ENCODE measurements around the gene KMT2A. TPM values are rescaled to one million over a fixed set of nuclear protein-coding genes. Genes with fewer than 3 reads are reported as not detected.

The KMT2A gene
- total RNA-seq, 2 donors from 2014 or later, result 71.4 to 99.3 TPM

DNA sequence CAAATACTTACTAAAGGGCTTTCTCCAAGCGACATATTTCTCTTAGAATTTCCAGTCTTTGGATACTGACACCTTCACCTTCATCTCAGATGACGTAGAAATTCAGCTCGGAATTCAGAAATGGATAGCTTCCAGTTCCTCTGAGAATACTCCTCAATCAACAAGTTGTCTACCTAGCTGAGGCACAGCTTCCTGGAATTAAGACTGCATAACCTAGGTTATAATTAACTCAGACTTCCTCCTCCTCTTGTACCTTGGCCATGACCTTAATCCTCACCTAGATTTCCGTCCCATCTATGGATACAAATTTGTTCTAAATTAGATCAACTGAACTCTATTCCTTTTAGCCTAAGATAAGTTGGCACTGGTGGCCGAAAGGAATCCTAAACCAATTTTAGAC lies 17.5 kb upstream of the KMT2A start:
- no peak overlapping the region for H3K27ac Mint-ChIP-seq
- DNase-seq (ENCODE audit: low spot score in 2 of 2) (no peak), ATAC-seq (no peak)
- no peaks in the 10 kb centered on the region for H3K36me3 Mint-ChIP-seq
- no peaks in the 10 kb centered on the region for H3K9me3 Mint-ChIP-seq

DNA sequence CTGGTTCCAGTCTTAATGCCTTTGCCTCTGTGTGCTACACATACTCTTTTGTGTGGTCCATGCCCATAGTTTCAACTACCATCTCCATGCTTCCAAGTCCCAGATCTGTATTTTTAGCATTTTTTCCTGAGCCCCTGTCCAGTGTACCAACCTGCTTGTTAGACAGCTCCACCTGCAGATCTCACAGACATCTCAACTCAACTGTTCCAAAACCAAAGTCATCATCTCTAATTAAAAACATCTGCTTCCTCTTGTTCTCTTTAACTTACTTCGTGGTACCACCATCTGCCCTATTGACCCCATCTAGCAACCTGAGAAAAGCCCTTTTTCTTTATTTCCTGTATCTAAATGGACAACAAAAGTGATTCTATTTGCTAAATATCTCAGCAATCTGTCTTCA lies 8.6 kb upstream of the KMT2A start:
- DNase-seq (ENCODE audit: low spot score in 2 of 2) (no peak), ATAC-seq (no peak)
- H3K27ac Mint-ChIP-seq, result no peak overlapping the region
- no peaks in the 10 kb centered on the region for H3K9me3 Mint-ChIP-seq
- no peaks in the 10 kb centered on the region for H3K36me3 Mint-ChIP-seq

DNA sequence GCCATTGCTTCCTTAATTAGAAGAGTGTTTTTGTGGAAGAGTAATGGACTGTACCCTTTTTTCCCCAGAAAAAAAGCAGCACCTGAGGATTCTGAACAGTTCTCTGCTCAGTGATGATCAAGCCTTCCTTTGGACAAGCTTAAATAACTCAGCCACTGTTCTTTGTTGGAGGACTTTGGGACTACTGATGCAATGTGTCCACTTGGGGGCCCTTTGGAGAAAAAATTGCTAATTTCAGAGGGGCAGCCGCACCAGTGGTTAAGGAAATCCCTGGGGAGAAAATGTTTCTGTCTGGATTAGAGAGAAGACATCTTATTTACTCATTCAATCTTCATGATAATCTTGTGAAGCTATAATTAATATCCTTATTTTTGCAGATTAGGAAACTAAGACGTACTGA lies 5.3 kb upstream of the KMT2A start:
- DNase-seq (ENCODE audit: low spot score in 2 of 2) (no peak), ATAC-seq (no peak)
- Mint-ChIP-seq H3K9me3 (no peaks in the 10 kb centered on the region), H3K27ac (no peak overlapping the region), H3K36me3 (no peaks in the 10 kb centered on the region)

DNA sequence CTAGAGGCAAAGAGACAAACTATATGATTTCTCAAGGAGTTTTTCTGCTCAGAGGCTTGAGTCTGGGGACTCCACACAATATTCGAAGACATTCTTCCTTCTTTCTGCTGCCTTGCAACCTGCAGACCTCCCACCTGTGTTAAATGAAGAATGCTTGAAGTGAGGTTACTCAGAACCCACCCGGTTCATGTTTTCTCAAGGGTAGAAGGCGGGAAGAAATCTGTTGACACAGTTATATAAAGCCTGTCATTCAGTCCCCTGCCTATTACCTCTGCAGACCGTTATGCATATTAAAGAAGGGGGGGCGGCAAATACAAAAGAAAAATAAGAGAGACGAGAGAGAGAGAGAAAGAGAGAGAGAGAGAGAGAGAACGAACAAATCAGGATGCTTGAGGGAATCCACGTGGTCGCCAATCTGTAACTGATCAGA lies 2.2 kb upstream of the KMT2A start:
- DNase-seq (ENCODE audit: low spot score in 2 of 2), result peak in 1 of 2 donors; percentile 6
- ATAC-seq, result peak in 1 of 2 donors; percentile 16
- Mint-ChIP-seq H3K9me3 (no peaks in the 10 kb centered on the region), H3K27ac (peak overlapping the region in 1 of 2 donors; percentile 90), H3K36me3 (peaks cover 0 to 5% of the 10 kb centered on the region in 2 donors)

DNA sequence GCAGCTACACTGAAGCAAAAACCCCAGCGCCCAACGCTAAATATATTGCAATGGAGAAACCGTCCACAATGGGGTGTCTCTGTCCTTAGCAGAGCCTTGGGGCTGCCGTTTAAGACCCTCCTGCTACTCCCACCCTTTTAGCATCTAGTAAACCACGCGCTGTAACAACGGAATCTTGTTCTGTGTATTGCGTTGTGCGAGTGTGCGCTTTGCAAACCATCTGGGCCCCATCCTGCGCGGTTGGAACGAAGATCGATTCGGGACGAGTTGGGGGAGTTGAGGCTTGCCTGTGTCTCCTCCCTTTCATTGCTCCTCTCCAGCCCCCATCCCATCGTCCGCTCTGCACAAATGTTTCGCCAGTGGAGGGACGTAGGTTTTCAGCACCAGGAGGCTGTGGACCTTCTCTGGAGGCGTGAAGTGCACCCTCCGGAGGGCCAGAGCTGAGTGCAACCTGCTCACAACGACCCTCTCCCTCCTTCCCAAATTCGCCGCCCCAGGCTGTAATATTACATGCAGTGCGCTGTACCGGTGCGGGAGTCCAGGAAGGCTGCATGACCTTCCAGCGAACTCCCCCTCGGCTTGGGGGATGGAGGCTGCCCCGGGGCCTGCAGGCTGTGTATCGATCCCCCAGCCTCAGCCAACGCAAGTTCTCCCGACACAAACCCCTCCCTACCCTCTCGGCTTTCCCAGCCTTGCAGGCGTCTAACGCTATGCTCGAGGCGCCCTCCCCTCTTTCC lies 1.6 kb upstream of the KMT2A start:
- Mint-ChIP-seq H3K27ac (peak overlapping the region; percentile 90 to 96), H3K36me3 (peaks cover 0 to 5% of the 10 kb centered on the region in 2 donors), H3K9me3 (no peaks in the 10 kb centered on the region)
- DNase-seq (ENCODE audit: low spot score in 2 of 2) (peak; percentile 54), ATAC-seq (peak; percentile 1 to 16)

DNA sequence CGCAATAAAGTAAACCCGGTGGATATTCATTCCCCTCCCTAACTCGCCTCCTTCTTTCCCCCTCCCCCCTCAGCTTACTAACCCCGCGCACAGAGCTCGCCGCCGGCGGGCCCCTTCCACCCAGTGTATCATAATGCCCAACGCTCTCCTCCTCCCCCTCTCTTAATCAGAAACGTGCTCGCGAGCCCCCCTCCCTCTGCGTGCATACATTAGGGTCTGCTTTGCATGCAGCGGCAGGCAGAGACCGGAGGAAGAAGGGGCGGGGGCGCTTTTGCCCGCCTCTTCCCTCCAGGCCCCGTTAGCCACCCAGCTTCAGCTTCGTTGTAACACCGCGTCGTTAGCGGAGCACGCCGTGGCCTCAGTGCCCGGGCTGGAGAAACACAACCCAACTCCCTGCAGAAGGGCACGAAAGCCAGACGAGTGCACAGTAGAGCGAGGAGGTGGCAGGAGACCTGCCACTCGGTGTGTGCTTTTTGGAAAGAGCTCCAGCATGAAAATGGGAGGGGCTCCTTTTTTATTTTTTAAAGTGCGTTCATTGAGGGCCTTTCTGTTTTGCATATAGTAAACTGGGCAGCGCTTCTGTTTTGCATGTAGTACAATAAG lies 901 bp upstream of the KMT2A start:
- peak; percentile 68 to 71 for DNase-seq (ENCODE audit: low spot score in 2 of 2)
- no peaks in the 10 kb centered on the region for H3K9me3 Mint-ChIP-seq
- H3K27ac Mint-ChIP-seq, result peak overlapping the region; percentile 90 to 96
- ATAC-seq, result peak; percentile 36 to 48
- H3K36me3 Mint-ChIP-seq, result peaks cover 0 to 5% of the 10 kb centered on the region in 2 donors

DNA sequence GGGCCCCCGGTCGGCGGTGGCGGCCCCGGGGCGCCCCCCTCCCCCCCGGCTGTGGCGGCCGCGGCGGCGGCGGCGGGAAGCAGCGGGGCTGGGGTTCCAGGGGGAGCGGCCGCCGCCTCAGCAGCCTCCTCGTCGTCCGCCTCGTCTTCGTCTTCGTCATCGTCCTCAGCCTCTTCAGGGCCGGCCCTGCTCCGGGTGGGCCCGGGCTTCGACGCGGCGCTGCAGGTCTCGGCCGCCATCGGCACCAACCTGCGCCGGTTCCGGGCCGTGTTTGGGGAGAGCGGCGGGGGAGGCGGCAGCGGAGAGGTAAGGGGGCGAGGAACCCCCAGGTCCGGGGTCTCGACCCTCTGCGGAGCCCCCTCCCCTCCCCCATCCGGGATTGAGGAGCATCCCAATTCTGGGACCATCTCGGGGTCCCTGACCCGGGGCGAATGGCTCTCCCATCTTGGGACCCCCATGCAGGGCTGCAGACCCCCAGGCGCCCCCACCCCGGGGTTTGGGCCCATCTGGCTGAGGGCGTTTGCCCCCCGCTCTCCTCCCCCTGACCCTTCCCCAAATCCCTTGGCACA lies 431 bp downstream of the KMT2A start:
- H3K36me3 Mint-ChIP-seq, result peaks cover 0 to 5% of the 10 kb centered on the region in 2 donors
- H3K27ac Mint-ChIP-seq, result peak overlapping the region; percentile 90 to 96
- H3K9me3 Mint-ChIP-seq, result no peaks in the 10 kb centered on the region
- ATAC-seq, result peak; percentile 25 to 46
- DNase-seq (ENCODE audit: low spot score in 2 of 2), result peak in 1 of 2 donors; percentile 51

DNA sequence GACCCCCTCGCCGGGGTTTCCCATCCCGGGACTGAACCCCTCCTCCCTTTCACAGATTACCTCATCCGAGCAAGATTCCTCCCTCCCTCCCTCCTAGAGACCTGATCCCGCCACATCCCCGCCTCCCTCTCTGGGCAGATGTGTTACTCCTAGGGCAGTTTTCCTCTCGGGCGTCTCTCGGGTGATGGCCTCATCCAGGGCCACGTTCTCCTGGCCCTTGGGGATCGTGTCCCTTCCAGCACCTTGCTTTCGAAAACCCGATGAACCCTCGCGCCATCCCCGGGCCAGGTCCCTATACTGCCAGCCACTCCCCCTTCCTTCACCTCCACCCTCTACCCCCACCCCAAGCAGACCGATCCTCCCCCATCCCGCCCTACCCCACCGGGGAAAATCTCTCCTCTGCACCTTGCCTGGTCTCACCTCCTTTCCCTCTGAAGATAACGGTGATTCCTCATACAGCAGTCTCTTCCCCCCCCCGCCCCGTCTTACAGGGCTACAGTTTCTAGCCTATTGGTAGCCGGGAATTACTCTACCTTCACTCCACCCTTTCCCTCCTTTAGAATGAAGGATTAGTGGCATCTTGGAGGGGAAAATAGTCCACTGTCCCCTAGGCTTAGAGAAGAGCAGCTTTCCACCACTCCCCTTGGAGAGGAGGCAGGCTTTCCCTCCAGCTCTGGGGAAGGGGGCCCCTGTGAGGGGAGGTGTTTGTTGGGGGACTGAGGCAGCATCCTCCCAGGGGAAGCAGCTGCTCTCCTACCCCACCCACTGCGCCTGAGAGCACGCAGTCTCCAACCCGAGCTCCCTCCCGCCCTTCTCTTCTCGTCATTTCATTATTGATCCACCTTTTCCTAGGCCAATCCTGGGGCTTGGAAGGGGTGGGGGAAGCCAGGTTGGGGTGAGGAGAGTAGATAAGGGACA lies 1.2 kb downstream of the KMT2A start:
- ATAC-seq (peak; percentile 12 to 15), DNase-seq (ENCODE audit: low spot score in 2 of 2) (peak; percentile 50 to 58)
- Mint-ChIP-seq H3K27ac (peak overlapping the region; percentile 90 to 96), H3K9me3 (no peaks in the 10 kb centered on the region), H3K36me3 (peaks cover 0 to 5% of the 10 kb centered on the region in 2 donors)

DNA sequence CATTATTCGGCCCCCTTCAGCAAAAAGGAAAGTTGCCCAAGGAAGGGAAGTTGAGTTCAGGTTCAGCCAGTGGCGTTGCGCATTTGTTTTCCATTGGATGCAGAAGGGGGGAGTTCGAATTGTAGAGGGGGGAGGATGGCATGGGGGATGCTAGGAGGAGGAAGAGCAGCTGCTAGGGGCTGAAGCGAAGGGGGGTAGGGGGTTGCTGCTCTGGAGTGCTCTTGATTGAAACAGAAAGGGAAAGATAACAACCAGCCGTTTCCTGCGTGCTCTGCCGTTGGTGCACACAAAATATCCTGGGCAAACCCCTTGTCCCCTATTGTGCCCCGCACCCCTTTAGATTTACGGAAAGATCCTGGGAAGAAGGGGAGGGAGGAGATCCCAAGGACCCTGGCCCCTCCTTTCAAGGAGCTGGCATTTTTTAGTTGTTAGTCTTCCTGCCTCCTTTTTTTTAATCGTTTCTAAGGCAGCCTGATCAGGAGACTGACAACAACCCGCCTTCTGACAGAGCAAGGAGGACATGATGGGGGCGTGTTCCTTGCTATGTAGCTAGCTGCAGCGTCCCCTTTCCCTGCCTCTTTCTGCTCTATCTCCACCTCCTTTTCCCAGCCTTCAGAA lies 2.1 kb downstream of the KMT2A start:
- H3K36me3 Mint-ChIP-seq, result peaks cover 0 to 5% of the 10 kb centered on the region in 2 donors
- DNase-seq (ENCODE audit: low spot score in 2 of 2) (peak; percentile 39 to 56), ATAC-seq (peak; percentile 15 to 18)
- H3K9me3 Mint-ChIP-seq, result no peaks in the 10 kb centered on the region
- H3K27ac Mint-ChIP-seq, result peak overlapping the region; percentile 90 to 96

DNA sequence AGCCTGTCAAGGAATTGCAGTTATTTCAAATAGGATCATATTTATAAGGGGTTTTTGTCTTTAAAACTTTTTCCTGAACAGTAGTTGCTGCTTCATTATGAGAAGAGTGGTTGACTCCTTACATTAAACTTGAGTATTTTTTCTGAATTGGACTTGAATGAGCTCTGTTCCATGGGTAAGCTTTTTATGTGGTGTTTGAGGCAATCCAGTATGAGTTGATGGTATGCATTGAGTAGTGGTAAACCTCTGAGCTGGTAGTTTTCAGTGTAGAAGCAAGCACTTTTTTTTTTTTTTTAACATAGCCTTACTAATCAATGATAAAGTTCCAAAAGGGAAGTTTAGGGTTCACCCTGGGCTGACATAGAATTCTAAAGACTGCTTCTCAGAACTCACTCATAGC lies 3.4 kb downstream of the KMT2A start:
- peak; percentile 23 to 34 for ATAC-seq

DNA sequence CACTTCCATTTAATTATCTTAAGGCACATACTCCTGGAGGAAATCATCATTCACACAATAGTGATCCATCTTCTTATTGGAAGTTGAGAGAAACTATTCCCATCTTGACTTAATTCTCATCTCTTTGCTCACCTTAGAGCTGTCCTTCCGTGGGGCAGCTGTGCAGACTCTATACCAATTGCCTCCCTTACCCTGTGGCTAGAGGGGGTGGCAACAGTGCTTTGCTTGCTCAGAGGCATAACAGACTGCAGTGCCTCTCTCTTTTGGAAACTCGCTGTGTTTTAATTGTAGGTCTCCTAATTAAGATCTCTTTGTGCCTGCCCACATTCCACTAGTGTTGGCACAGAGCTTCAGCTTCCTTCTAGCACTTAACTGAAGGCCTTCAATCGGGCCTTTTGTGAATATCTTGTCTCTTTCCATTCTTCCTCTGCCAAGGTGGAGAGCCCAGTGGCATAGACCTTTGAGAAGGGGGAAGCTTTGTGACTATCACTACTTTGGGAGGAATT lies 5.5 kb downstream of the KMT2A start:
- no peak for ATAC-seq
- Mint-ChIP-seq H3K36me3 (peaks cover 5 to 14% of the 10 kb centered on the region in 2 donors), H3K9me3 (no peaks in the 10 kb centered on the region), H3K27ac (peak overlapping the region in 1 of 2 donors; percentile 13)
- DNase-seq (ENCODE audit: low spot score in 2 of 2), result no peak

More for the DNA sequence above, 3.4 kb downstream of the KMT2A start:
- Mint-ChIP-seq H3K9me3 (no peaks in the 10 kb centered on the region), H3K27ac (peak overlapping the region; percentile 81 to 90), H3K36me3 (peaks cover 0 to 5% of the 10 kb centered on the region in 2 donors)
- DNase-seq (ENCODE audit: low spot score in 2 of 2), result no peak

DNA sequence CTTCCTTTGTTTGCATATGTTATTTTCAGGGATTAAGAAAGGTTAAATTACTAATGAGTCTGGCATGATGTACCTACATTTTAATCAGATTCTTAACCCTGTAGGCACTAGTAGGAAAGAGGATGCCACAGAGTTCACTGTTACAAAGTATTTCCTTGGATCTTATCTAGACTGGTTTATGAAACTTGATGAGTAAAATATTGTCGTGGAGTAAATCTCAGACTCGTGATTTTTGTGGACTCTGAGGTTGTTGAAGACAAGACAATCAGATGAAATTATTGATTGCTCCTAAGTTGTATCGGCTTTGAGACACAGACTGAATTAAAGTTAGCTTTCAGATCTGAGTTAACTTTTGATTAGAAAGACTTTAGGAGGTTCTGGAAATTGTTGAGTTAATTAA lies 6.0 kb downstream of the KMT2A start:
- ATAC-seq (no peak), DNase-seq (ENCODE audit: low spot score in 2 of 2) (no peak)
- Mint-ChIP-seq H3K27ac (peak overlapping the region in 1 of 2 donors; percentile 13), H3K9me3 (no peaks in the 10 kb centered on the region), H3K36me3 (peaks cover 2 to 19% of the 10 kb centered on the region in 2 donors)

DNA sequence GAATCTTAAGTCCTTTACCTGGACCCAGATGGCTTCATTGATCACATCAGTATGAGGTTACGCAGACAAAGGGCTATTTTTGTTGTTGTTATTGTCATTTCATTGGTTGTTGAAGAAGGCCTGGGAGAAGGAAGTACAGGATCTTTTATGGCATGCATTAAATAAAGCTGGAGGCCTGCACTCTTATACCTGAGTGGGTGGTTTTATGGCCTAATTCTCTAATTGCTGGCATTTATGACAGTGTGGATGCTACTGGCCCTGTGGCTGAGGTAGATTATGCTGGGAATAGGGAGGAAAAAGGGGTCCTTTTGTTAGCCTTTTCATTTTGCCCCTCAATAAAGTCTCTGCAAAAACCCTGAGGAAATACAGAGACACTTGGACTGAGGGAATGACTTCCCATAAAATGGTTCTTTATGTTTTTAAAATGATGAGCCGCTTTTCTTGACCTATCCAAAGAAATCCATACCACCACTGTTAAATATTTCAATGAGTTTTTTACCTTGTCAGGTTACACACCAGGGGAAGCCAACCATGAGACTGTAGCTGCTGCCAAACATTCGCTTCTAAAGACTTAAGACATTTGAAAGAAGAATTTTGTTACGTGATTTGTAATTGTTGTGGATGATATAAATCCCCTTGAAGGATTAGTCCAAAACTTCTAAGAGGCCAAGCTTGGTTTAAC lies 6.8 kb downstream of the KMT2A start:
- no peaks in the 10 kb centered on the region for H3K9me3 Mint-ChIP-seq
- ATAC-seq, result peak; percentile 1 to 3
- peak overlapping the region; percentile 59 to 67 for H3K27ac Mint-ChIP-seq
- no peak for DNase-seq (ENCODE audit: low spot score in 2 of 2)
- H3K36me3 Mint-ChIP-seq, result peaks cover 0 to 23% of the 10 kb centered on the region in 2 donors

DNA sequence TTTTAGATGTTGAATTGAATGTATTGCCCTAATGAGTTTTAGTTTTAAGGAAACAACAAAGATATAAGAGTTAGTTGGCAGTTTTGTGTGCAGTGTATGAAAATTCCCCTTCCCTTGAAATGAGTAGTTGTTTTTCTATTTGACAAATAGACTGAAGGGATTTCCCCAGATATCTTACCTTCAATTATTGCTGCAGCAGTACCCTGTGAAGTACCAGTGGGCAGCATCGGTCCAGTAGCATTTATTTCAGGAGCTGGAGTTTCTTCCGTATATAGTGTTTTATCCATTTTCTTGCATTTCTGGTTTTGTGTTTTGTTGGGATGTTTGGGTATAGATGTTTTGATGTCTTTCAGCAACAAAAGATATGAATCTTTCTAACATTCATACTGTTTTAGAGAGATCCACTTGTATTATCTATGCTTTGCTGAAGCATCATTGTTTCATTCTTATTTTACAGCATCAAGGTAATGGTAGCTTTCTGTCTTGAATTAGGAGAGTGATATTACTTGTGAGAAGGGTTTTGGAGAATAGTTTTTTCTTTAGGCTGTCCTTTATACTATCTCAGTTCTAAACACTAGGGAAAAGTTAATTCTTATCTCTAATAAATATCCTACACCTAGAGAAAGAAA lies 7.4 kb downstream of the KMT2A start:
- DNase-seq (ENCODE audit: low spot score in 2 of 2), result no peak
- Mint-ChIP-seq H3K9me3 (no peaks in the 10 kb centered on the region), H3K36me3 (peaks cover 0 to 23% of the 10 kb centered on the region in 2 donors), H3K27ac (peak overlapping the region; percentile 0 to 59)
- ATAC-seq, result peak; percentile 69 to 71

DNA sequence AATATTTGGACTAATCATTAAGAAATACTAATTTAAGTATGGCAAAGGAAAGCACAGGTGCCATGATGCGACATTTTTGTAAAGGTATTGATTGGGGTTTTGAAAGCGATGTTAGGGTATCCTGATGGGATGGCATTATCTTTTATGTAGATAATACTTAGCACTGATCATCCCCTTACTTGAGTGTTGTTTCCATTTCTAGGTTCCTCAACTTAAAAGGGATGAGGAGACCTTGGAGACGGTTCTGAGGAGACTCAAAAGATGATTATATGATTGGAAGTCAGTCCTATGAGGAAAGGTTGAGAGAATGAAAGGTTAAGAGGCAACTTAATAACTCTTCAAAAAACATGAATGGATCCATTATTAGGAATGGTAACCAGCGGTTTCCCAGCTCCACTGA lies 11.1 kb downstream of the KMT2A start:
- H3K9me3 Mint-ChIP-seq, result no peaks in the 10 kb centered on the region
- no peak for ATAC-seq
- DNase-seq (ENCODE audit: low spot score in 2 of 2), result no peak
- no peak overlapping the region for H3K27ac Mint-ChIP-seq
- peaks cover 0 to 36% of the 10 kb centered on the region in 2 donors for H3K36me3 Mint-ChIP-seq
